Measurements from ENCODE around the gene GDI1. TPM values are rescaled to one million over a fixed set of nuclear protein-coding genes. Genes with fewer than 3 reads are reported as not detected.
A peak's percentile ranks its signal among the peaks of the same experiment; 100 is the strongest.
"Not testable (repeated sequence)": the region's sequence is repeated elsewhere in the genome, so short reads cannot be mapped to it uniquely, and the experiment has no call there.

GDI1 gene
- total RNA-seq, 1 donor: 106 TPM

GRCh38 chrX:154398668-154399526 lies 38.1 kb upstream of the GDI1 start:
- H3K4me3 ChIP-seq (ENCODE audit: low read depth, low read length): peak overlapping the region; percentile 86
- TF ChIP-seq, protein P1, sequence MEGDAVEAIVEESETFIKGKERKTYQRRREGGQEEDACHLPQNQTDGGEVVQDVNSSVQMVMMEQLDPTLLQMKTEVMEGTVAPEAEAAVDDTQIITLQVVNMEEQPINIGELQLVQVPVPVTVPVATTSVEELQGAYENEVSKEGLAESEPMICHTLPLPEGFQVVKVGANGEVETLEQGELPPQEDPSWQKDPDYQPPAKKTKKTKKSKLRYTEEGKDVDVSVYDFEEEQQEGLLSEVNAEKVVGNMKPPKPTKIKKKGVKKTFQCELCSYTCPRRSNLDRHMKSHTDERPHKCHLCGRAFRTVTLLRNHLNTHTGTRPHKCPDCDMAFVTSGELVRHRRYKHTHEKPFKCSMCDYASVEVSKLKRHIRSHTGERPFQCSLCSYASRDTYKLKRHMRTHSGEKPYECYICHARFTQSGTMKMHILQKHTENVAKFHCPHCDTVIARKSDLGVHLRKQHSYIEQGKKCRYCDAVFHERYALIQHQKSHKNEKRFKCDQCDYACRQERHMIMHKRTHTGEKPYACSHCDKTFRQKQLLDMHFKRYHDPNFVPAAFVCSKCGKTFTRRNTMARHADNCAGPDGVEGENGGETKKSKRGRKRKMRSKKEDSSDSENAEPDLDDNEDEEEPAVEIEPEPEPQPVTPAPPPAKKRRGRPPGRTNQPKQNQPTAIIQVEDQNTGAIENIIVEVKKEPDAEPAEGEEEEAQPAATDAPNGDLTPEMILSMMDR (IDR thresholded peaks at IDR 0.05; ENCODE audit: insufficient read depth, low read depth, low read length): peak; percentile 66
- peak; percentile 85 for DNase-seq (ENCODE audit: low read depth)

DNA sequence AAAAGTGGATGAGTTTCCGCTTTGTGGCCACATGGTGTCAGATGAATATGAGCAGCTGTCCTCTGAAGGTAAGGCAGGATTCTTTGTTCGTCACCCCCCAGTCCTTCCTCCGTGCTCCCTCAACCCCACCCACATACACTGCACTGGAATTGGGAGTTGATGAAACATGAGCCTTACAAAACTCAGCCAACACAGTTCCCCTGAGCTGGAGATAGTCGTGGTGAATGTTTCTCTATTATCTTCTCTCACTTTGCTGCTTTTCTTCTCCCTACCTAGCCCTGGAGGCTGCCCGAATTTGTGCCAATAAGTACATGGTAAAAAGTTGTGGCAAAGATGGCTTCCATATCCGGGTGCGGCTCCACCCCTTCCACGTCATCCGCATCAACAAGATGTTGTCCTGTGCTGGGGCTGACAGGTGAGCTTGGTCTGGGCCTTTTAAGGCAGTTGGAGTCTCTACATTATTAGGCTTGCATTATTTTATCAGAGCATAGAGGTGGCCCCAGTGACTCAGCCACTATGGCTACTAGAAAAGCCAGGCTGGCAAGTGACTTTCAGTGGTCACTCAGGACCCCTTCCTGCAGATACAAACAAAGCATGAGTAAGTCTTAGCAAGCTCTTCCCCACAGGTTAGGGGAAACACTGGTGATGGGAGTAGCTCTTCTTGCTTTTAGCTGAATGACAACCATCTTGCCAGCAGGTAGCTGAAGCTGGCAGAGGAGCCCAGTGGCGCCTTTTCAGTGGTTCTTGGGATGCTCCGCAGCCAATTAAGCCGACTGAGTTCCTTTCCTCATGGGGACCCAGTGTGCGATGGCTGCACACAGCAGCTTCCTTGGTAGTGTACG lies 37.2 kb upstream of the GDI1 start:
- H3K4me3 ChIP-seq (ENCODE audit: low read depth, low read length): peak overlapping the region; percentile 86
- DNase-seq (ENCODE audit: low read depth): no peak
- TF ChIP-seq, protein P1 (IDR thresholded peaks at IDR 0.05; ENCODE audit: insufficient read depth, low read depth, low read length): no peak

GRCh38 chrX:154400369-154400817 lies 36.6 kb upstream of the GDI1 start:
- DNase-seq (ENCODE audit: low read depth); H3K4me3 ChIP-seq (ENCODE audit: low read depth, low read length): not testable (repeated sequence)

GRCh38 chrX:154401045-154401799 lies 35.7 kb upstream of the GDI1 start:
- DNase-seq (ENCODE audit: low read depth): no peak

DNA sequence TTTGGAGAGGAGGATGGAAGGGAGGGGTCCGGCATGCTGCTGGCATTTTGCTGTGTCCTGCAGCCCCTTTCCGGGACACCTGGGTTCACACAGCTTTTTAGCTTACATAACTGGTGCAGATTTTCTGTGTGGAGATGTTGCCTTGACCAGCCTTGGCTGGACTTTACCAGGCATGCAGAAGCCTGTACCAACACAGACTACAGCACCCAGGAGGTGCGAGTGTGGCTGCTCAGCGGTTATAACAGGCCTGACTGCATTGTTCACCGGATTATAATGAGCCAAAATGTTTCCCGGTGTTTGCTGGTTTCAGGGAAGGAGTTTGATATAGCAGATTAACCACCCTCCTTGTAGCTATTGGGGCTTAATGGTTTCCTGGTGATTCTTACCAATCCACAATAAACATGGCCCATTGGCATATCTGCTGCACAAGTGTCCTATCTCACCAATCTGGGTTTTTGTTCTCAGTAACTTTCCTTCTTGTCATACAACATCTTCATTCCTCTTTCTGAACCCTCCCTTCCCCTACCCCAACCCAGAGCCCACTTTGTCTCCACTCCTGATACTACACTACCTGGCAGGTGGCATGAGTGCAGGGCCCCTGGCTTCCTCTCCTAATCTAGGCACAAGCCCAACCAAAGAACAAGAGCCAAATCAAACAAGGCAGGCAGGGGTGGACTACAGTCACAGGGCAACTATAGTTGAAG lies 34.9 kb upstream of the GDI1 start:
- TF ChIP-seq, protein P1 (IDR thresholded peaks at IDR 0.05; ENCODE audit: insufficient read depth, low read depth, low read length): no peak
- H3K4me3 ChIP-seq (ENCODE audit: low read depth, low read length): no peak overlapping the region
- no peak for DNase-seq (ENCODE audit: low read depth)

More at GRCh38 chrX:154401045-154401799, 35.7 kb upstream of the GDI1 start:
- TF ChIP-seq, protein P1 (IDR thresholded peaks at IDR 0.05; ENCODE audit: insufficient read depth, low read depth, low read length): no peak
- H3K4me3 ChIP-seq (ENCODE audit: low read depth, low read length): no peak overlapping the region

- H3K4me3 ChIP-seq (ENCODE audit: low read depth, low read length): no peak overlapping the region
- no peak for DNase-seq (ENCODE audit: low read depth)
- TF ChIP-seq, protein P1 (IDR thresholded peaks at IDR 0.05; ENCODE audit: insufficient read depth, low read depth, low read length): no peak
These were observed 34.3 kb upstream of the GDI1 start for GRCh38 chrX:154402622-154403127.
